Measurements from ENCODE around the gene BORCS8. TPM values are rescaled to one million over a fixed set of nuclear protein-coding genes. Genes with fewer than 3 reads are reported as not detected.
"Not testable (repeated sequence)": the region's sequence is repeated elsewhere in the genome, so short reads cannot be mapped to it uniquely, and the experiment has no call there.

BORCS8 gene
- total RNA-seq, 4 donors from 2014 or later: 15.4 to 38.7 (median 18.2) TPM

GRCh38 chr19:19154768-19155494 lies 37.0 kb downstream of the BORCS8 start:
- Histone ChIP-seq H3K27ac (no peak overlapping the region), H3K27me3 (no peaks in the 10 kb centered on the region), H3K9me3 (no peaks in the 10 kb centered on the region), H3K36me3 (no peaks in the 10 kb centered on the region), H3K4me3 (replicated peaks in 1 of 3) (no peak overlapping the region), H3K4me1 (no peaks in the 10 kb centered on the region)
- 96 to 98% methylated on average over 5 to 6 of the region's 6 CpGs for WGBS, 2 donors
- no peak for DNase-seq
- TF ChIP-seq POLR2A (IDR thresholded peaks at IDR 0.05): no peak
- TF ChIP-seq, protein P1, sequence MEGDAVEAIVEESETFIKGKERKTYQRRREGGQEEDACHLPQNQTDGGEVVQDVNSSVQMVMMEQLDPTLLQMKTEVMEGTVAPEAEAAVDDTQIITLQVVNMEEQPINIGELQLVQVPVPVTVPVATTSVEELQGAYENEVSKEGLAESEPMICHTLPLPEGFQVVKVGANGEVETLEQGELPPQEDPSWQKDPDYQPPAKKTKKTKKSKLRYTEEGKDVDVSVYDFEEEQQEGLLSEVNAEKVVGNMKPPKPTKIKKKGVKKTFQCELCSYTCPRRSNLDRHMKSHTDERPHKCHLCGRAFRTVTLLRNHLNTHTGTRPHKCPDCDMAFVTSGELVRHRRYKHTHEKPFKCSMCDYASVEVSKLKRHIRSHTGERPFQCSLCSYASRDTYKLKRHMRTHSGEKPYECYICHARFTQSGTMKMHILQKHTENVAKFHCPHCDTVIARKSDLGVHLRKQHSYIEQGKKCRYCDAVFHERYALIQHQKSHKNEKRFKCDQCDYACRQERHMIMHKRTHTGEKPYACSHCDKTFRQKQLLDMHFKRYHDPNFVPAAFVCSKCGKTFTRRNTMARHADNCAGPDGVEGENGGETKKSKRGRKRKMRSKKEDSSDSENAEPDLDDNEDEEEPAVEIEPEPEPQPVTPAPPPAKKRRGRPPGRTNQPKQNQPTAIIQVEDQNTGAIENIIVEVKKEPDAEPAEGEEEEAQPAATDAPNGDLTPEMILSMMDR (IDR thresholded peaks at IDR 0.05): no peak
- intact Hi-C loops (cut with DNase I): loop anchor here (10.0 kb wide), 1 partner anchor 180 kb away; no protein-coding TSS in a partner anchor

GRCh38 chr19:19152668-19153384 lies 39.1 kb downstream of the BORCS8 start:
- Histone ChIP-seq H3K4me1 (no peaks in the 10 kb centered on the region), H3K9me3 (no peaks in the 10 kb centered on the region), H3K36me3 (peaks cover 0 to 4% of the 10 kb centered on the region in 2 donors), H3K27me3 (no peaks in the 10 kb centered on the region), H3K27ac (no peak overlapping the region), H3K4me3 (replicated peaks in 1 of 3) (no peak overlapping the region)
- WGBS, 2 donors: 74 to 87% methylated on average over 8 to 13 of the region's 13 CpGs
- intact Hi-C loops (cut with DNase I): loop anchor here (10.0 kb wide), 1 partner anchor 182 kb away; no protein-coding TSS in a partner anchor
- DNase-seq: no peak
- TF ChIP-seq POLR2A (IDR thresholded peaks at IDR 0.05): no peak
- TF ChIP-seq, protein P1 (IDR thresholded peaks at IDR 0.05): no peak

DNA sequence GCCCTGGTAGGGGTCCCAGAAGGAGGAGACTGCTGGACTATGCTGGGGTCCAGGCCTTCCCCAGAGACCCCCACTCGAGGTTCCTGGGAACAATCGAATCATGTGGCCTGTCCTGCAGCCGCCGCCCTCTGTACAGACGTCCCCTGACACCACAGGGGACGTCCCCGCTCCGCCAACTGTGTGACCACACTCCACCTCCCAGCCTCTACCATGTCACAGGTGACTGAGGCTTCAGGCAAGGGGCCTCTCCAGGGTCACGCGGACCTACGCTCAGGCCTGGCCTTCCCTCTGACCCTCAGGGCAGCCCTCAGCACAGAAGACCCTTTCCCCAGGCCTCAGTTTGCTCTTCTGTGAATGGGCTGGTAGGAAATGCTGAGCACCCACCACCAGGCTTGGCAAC lies 40.5 kb downstream of the BORCS8 start:
- TF ChIP-seq, protein P1 (IDR thresholded peaks at IDR 0.05): no peak
- TF ChIP-seq POLR2A (IDR thresholded peaks at IDR 0.05): no peak
- no peaks in the 10 kb centered on the region for H3K27me3 ChIP-seq
- no peaks in the 10 kb centered on the region for H3K4me1 ChIP-seq
- DNase-seq: no peak
- WGBS, 2 donors: 70 to 88% methylated on average over 3 to 11 of the region's 11 CpGs
- peaks cover 0 to 4% of the 10 kb centered on the region in 2 donors for H3K36me3 ChIP-seq
- intact Hi-C loops (cut with DNase I): loop anchor here (10.0 kb wide), 1 partner anchor 183 kb away; no protein-coding TSS in a partner anchor
- no peak overlapping the region for H3K4me3 ChIP-seq (replicated peaks in 1 of 3)
- H3K9me3 ChIP-seq: no peaks in the 10 kb centered on the region
- no peak overlapping the region for H3K27ac ChIP-seq

DNA sequence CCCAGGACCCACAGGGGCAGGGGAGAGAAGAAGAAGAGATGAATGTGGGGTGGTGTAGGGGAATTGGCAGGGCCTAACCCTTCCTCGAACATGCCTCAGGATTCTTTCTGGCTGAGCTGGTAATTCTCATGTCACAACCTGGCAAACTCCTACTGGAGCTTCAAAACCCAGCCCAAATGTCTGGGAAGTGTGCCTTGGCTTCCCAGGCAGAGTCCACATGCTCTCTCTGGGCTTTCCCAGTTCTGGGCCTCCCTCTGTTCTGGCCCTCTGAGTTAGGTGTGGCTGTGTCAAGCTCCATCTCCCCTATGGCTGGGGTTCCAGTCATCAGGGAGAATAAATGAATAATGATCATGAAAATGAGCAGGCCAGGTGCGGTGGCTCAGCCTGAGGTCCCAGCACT lies 42.5 kb downstream of the BORCS8 start:
- TF ChIP-seq, protein P1 (IDR thresholded peaks at IDR 0.05): no peak
- TF ChIP-seq POLR2A (IDR thresholded peaks at IDR 0.05): no peak
- Histone ChIP-seq H3K4me1 (peaks cover 4 to 7% of the 10 kb centered on the region in 2 donors), H3K27me3 (no peaks in the 10 kb centered on the region), H3K9me3 (no peaks in the 10 kb centered on the region), H3K36me3 (peaks cover 0 to 4% of the 10 kb centered on the region in 2 donors), H3K27ac (no peak overlapping the region), H3K4me3 (replicated peaks in 1 of 3) (no peak overlapping the region)
- 95% methylated on average over 2 of the region's 2 CpGs for WGBS, 2 donors
- DNase-seq: no peak
- intact Hi-C loops (cut with DNase I): loop anchor here (10.0 kb wide), 1 partner anchor 75 kb away; no protein-coding TSS in a partner anchor

DNA sequence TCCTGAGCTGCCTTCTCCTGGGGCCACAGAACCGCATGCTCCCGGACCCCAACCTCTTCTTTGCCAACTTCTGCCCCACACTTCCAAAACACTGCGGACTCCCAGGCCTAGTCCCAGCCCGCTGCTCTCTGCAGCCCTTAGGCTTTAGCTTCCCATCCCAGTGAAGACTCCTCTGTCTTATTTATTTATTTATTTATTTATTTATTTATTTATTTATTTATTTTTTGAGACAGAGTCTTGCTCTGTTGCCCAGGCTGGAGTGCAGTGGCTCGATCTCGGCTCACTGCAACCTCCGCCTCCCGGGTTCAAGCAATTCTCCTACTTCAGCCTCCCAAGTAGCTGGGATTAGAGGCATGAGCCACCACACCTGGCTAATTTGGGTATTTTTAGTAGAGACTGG lies 43.4 kb downstream of the BORCS8 start:
- not testable (repeated sequence) for H3K27ac ChIP-seq; DNase-seq; H3K27me3 ChIP-seq; H3K9me3 ChIP-seq; H3K4me3 ChIP-seq (replicated peaks in 1 of 3); H3K36me3 ChIP-seq; H3K4me1 ChIP-seq
- intact Hi-C loops (cut with DNase I): loop anchor here (10.0 kb wide), 1 partner anchor 76 kb away; no protein-coding TSS in a partner anchor
- 95 to 97% methylated on average over 8 of the region's 8 CpGs for WGBS, 2 donors

Data from thyroid gland (tissue), 4 donors.